Fibroblast of mammary gland (primary cell): ENCODE data around the gene AMN1.
"Not testable (repeated sequence)": the region's sequence is repeated elsewhere in the genome, so short reads cannot be mapped to it uniquely, and the experiment has no call there.

ENCODE experiments used
- DNase-seq: peaks from one replicate; pipeline ENCODE4 v3.0.0-alpha.2; 2010; ENCODE audit warnings: low read depth
- H3K4me3 ChIP-seq: 2 replicates; pipeline ENCODE4 v1.5.1; 2011; ENCODE audit warnings: low read depth, mild to moderate bottlenecking, low read length, moderate library complexity; ENCODE audit not compliant: control insufficient read depth
- TF ChIP-seq, protein P1 (sequence below): conservative IDR thresholded peaks from 2 replicates; pipeline ENCODE4 v1.5.1; 2011; ENCODE audit warnings: low read depth, low read length, inconsistent platforms; ENCODE audit not compliant: control insufficient read depth, insufficient read depth

Gene AMN1

DNA sequence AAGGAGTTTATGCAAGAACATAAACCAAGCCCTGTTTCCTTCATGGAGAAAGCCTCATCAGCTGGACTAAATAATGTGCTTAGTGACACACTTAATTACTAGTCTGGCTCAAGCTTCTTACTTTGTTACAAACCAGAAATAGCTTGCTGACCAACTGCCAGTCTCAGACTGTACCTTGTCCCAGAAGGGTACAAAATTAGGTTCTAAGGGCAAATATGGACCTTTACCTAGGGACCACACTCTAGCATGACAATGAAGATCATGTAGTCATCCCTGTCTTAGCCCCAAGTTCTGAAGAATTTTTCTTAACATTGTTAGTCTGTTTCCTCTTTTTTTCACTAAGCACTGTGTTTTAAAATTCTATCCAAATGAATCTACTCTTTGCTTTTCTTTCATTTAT, 2.2 kb downstream of the AMN1 start:
- no peak for DNase-seq
- TF ChIP-seq, protein P1, sequence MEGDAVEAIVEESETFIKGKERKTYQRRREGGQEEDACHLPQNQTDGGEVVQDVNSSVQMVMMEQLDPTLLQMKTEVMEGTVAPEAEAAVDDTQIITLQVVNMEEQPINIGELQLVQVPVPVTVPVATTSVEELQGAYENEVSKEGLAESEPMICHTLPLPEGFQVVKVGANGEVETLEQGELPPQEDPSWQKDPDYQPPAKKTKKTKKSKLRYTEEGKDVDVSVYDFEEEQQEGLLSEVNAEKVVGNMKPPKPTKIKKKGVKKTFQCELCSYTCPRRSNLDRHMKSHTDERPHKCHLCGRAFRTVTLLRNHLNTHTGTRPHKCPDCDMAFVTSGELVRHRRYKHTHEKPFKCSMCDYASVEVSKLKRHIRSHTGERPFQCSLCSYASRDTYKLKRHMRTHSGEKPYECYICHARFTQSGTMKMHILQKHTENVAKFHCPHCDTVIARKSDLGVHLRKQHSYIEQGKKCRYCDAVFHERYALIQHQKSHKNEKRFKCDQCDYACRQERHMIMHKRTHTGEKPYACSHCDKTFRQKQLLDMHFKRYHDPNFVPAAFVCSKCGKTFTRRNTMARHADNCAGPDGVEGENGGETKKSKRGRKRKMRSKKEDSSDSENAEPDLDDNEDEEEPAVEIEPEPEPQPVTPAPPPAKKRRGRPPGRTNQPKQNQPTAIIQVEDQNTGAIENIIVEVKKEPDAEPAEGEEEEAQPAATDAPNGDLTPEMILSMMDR: no peak
- H3K4me3 ChIP-seq: no peak overlapping the region

DNA sequence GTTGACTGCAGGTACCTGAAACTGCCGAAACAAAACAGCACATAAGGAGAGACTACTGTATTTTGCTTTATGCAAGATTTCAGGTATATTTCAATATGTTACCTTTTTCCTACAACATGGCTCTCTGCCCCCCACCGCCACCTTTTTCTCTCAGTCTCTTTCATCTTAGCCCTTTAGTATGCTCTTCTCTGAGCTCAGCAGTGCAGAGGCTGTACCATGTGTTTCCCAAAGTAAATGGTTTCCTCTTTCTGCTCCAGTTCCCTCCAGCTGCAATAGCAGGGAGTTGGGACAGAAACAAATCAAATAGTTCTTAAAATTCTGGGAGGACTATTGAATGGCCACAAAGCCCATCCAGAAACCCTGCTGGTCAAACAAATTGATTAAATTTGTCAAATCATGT, 4.3 kb downstream of the AMN1 start:
- no peak for DNase-seq
- H3K4me3 ChIP-seq: no peak overlapping the region
- TF ChIP-seq, protein P1: no peak

DNA sequence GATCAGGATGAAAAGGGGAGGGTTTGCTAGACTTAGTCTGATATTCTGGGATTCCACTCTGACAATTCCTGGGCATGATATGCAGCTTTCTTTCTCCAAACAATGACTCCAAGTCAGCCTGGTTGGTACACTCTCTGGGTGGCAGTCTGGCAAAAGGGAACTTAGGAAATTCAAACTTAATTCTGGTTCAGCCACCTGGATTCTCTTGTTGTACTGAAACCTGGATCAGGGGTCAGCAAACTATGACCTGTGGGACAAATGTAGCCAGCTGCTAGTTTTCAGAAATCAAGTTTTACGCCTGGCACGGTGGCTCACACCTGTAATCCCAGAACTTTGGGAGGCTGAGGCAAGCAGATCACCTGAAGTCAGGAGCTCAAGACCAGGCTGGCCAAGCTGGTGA, 6.2 kb downstream of the AMN1 start:
- H3K4me3 ChIP-seq: no peak overlapping the region
- no peak for DNase-seq
- TF ChIP-seq, protein P1: no peak

DNA sequence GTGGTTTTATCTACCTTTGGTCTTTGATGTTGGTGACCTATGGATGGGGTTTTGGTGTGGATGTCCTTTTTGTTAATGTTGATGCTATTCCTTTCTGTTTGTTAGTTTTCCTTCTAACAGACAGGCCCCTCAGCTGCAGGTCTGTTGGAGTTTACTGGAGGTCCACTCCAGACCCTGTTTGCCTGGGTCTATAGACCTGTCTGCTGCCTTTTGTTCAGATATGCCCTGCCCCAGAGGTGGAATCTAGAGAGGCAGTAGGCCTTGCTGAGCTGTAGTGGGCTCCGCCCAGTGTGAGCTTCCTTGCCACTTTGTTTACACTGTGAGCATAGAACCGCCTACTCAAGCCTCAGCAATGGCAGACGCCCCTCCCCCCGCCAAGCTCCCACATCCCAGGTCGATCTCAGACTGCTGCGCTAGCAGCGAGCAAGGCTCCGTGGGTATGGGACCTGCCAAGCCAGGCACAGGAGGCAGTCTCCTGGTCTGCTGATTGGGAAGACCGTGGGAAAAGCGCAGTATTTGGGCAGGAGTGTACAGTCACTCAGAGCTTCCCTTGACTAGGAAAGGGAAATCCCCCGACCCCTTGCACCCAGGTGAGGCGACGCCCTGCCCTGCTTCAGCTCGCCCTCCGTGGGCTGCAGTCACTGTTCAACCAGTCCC, 10.2 kb downstream of the AMN1 start:
- not testable (repeated sequence) for DNase-seq, H3K4me3 ChIP-seq

DNA sequence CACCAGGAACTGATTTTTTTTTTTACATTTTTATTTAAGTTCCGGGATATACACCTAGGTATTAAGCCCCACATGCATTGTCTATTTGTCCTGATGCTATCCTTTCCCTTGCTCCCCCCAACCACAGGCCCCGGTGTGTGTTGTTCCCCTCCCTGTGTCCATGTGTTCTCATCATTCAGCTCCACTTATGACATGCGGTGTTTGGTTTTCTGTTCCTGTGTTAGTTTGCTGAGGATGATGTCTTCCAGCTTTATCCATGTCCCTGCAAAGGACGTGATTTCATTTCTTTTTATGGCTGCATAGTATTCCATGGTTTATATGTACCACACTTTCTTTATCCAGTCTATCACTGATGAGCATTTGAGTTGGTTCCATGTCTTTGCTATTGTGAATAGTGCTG, 11.8 kb downstream of the AMN1 start:
- not testable (repeated sequence) for DNase-seq, H3K4me3 ChIP-seq

DNA sequence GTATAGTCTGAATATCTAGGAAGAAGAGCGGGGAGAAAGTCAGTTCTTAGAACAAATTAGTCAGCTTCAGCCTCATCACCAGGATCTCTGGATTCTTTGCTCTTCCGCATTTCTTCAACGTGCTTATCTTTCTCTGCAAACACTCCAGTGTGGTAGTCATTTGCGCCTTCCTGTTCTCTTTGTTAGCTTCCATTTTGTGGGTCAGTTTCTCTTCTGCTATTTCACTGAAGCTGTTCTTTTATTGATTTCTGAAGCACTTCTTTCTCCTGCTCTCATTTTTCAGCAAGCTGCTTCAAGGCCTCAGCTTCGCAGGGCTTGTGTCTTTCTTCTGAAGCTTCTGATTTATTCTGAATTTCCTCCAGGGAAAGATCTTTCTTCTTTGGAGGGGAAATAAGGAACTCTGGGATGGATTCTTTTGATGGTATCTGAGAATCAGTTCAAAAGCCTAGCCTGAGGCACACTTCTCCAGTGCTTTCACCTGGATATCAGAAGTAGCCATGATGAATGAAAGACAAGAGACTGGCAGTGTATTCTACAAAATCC, 13.5 kb downstream of the AMN1 start:
- DNase-seq: no peak

DNA sequence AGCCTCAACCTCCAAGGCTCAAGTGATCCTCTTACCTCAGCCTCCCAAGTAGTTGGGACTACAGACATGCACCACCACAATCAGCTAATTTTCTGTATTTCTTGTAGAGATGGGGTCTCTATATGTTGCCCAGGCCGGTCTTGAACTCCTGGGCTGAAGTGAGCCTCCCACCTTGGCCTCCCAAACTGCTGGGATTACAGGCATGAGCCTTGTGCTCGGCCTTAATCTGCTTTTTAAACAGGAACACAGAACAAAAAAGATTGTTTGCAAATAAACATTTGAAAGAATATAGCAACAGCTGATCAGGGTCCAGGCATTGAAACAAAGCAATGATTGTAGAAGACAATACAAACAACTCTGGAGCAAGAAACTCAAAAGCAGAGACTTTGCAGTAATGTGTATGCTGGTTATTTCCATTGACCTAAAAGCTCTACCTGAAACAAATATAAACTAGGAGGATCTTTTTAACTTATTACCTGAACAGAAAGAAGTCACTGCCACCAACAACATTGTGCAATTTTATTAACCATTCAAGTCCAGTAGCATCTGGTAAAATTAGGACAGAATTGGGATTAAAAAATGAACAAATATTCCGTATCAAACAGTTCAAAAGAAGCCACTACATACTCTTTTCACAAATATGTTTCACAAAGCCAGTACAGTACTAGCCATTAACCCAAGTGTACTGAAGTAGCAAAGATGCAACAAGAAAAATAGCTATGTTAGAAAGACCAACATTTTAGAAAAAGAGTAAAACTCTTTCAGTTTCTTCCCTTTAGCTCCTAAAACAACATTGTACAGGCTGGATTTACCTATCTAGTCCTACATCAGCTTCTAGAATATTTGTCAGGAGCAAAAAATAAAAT, 14.2 kb downstream of the AMN1 start:
- TF ChIP-seq, protein P1: no peak
- no peak for DNase-seq

More for the DNA sequence above, 13.5 kb downstream of the AMN1 start:
- no peak overlapping the region for H3K4me3 ChIP-seq
- TF ChIP-seq, protein P1: no peak

More for the DNA sequence above, 14.2 kb downstream of the AMN1 start:
- no peak overlapping the region for H3K4me3 ChIP-seq
